Osteoblast (primary cell): ENCODE results near the gene SLBP. TPM values are rescaled to one million over a fixed set of nuclear protein-coding genes. Genes with fewer than 3 reads are reported as not detected.

Experiments
- DNase-seq: peaks from one replicate; pipeline ENCODE4 v3.0.0; 2011; ENCODE audit warnings: low spot score, mixed read lengths; ENCODE audit not compliant: insufficient read length; ENCODE audit errors: missing footprints
- H2AFZ ChIP-seq: 2 replicates; pipeline ENCODE4 v1.6.0; 2011; ENCODE audit warnings: mild to moderate bottlenecking, low read length
- H3K27ac ChIP-seq: 2 replicates; pipeline ENCODE4 v1.5.1; 2011; ENCODE audit warnings: mild to moderate bottlenecking, low read depth, low read length, moderate library complexity
- H3K27me3 ChIP-seq: 2 replicates; pipeline ENCODE4 v1.6.0; 2012; ENCODE audit warnings: mild to moderate bottlenecking, control low read depth, inconsistent platforms, low read length, moderate library complexity; ENCODE audit not compliant: insufficient read depth
- H3K36me3 ChIP-seq: 2 replicates; pipeline ENCODE4 v1.5.1; 2011; ENCODE audit warnings: mild to moderate bottlenecking, low read length, control low read depth, moderate library complexity; ENCODE audit not compliant: insufficient read depth
- H3K4me1 ChIP-seq: 2 replicates; pipeline ENCODE4 v1.5.1; 2011; ENCODE audit warnings: mild to moderate bottlenecking, low read length, control low read depth, moderate library complexity; ENCODE audit not compliant: insufficient read depth
- H3K4me2 ChIP-seq: 2 replicates; pipeline ENCODE4 v1.6.0; 2011; ENCODE audit warnings: mild to moderate bottlenecking, low read length; ENCODE audit not compliant: insufficient read depth
- H3K4me3 ChIP-seq: fragments of 200-600 bp; sonication (generic); 3 replicates; pipeline ENCODE4 v1.5.1; 2012; ENCODE audit warnings: mild to moderate bottlenecking, low read length, inconsistent platforms; ENCODE audit not compliant: insufficient read depth
- H3K79me2 ChIP-seq: 2 replicates; pipeline ENCODE4 v1.6.0; 2012; ENCODE audit warnings: mild to moderate bottlenecking, low read length, control low read depth, inconsistent platforms; ENCODE audit not compliant: insufficient read depth
- H3K9me3 ChIP-seq: 2 replicates; pipeline ENCODE4 v1.5.1; 2011; ENCODE audit warnings: low read depth, low read length, control low read depth
- H4K20me1 ChIP-seq: 2 replicates; pipeline ENCODE4 v1.6.0; 2012; ENCODE audit warnings: mild to moderate bottlenecking, low read length, control low read depth; ENCODE audit not compliant: insufficient read depth
- total RNA-seq: library from RNA; depleted of rRNA; stranded (reverse); fragments of >200 nt; gene quantifications from 2 replicates; pipeline ENCODE4 v1.2.3, GENCODE V29; 2012
- TF ChIP-seq, protein P1 (sequence below): IDR thresholded peaks from 2 replicates; pipeline ENCODE4 v1.5.1; 2011; ENCODE audit warnings: mild to moderate bottlenecking, low read depth, low read length, moderate library complexity; ENCODE audit errors: extremely low read depth

The SLBP gene
- total RNA-seq, 1 donor, result 55.7 TPM

DNA sequence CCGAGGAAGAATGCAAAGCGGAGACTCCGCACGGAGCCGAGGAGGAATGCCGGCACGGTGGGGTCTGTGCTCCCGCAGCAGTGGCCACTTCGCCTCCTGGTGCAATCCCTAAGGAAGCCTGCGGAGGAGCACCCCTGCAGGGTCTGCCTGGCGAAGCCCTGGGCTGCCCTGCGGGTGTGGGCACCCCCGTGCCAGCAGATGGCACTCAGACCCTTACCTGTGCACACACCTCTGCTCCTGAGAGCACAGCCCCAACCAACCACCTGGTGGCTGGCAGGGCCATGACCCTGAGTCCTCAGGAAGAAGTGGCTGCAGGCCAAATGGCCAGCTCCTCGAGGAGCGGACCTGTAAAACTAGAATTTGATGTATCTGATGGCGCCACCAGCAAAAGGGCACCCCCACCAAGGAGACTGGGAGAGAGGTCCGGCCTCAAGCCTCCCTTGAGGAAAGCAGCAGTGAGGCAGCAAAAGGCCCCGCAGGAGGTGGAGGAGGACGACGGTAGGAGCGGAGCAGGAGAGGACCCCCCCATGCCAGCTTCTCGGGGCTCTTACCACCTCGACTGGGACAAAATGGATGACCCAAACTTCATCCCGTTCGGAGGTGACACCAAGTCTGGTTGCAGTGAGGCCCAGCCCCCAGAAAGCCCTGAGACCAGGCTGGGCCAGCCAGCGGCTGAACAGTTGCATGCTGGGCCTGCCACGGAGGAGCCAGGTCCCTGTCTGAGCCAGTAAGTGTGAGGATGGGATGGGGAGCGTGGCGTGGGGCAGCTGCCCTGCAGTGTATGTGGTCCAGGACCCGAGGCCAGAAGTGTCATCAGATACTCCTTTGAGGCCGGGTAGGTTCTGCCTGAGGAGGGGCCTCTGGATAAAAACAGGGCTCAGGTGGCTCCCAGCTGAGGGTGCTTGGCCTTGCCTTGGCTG, 16.2 kb upstream of the SLBP start:
- DNase-seq, result peak; percentile 74
- Histone ChIP-seq H3K4me2 (no peak overlapping the region), H3K36me3 (peaks cover 50% of the 10 kb centered on the region), H3K4me3 (no peak overlapping the region), H3K9me3 (no peaks in the 10 kb centered on the region), H3K27me3 (no peaks in the 10 kb centered on the region), H4K20me1 (peaks cover 13% of the 10 kb centered on the region), H3K4me1 (peaks cover 18% of the 10 kb centered on the region), H3K27ac (no peak overlapping the region), H3K79me2 (peaks cover 84% of the 10 kb centered on the region), H2AFZ (no peak overlapping the region)
- TF ChIP-seq, protein P1, sequence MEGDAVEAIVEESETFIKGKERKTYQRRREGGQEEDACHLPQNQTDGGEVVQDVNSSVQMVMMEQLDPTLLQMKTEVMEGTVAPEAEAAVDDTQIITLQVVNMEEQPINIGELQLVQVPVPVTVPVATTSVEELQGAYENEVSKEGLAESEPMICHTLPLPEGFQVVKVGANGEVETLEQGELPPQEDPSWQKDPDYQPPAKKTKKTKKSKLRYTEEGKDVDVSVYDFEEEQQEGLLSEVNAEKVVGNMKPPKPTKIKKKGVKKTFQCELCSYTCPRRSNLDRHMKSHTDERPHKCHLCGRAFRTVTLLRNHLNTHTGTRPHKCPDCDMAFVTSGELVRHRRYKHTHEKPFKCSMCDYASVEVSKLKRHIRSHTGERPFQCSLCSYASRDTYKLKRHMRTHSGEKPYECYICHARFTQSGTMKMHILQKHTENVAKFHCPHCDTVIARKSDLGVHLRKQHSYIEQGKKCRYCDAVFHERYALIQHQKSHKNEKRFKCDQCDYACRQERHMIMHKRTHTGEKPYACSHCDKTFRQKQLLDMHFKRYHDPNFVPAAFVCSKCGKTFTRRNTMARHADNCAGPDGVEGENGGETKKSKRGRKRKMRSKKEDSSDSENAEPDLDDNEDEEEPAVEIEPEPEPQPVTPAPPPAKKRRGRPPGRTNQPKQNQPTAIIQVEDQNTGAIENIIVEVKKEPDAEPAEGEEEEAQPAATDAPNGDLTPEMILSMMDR, result no peak

DNA sequence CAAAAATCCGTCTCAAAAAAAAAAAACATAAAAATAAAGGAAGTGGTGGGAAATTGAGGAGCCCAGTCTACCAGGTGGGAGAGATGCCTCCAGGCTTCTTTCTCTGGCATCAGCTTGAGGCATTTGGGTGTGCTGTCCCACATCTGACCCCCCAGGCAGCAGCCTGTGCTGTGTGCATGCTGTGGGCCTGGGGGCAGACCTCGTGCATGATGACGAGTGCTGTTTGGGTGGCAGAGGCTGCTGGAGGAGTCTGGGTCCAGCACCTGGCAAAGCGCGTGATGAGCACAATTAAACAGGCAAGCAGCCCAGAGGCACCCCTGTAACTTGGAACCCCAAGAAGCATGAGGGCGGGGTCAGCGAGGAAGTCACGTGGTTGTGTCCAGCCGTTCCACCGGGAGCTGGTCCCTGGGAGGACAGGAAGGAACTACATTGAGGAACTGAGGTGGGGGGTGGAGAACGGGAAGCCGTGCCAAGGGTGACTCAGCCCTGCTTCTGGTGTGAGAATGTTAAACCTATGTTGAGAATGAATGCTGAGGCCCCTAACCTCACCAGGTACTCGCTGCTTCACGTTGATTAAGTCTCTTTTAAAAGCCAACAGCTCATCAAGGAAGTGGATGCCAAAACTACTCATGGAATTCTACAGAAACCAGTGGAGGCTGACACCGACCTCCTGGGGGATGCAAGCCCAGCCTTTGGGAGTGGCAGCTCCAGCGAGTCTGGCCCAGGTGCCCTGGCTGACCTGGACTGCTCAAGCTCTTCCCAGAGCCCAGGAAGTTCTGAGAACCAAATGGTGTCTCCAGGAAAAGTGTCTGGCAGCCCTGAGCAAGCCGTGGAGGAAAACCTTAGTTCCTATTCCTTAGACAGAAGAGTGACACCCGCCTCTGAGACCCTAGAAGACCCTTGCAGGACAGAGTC, 15.3 kb upstream of the SLBP start:
- H3K79me2 ChIP-seq, result peaks cover 84% of the 10 kb centered on the region
- peaks cover 27% of the 10 kb centered on the region for H3K4me1 ChIP-seq
- peak overlapping the region; percentile 66 for H3K4me2 ChIP-seq
- H3K27me3 ChIP-seq, result no peaks in the 10 kb centered on the region
- H4K20me1 ChIP-seq, result peaks cover 17% of the 10 kb centered on the region
- peak; percentile 97 for DNase-seq
- TF ChIP-seq, protein P1, result no peak
- H3K36me3 ChIP-seq, result peaks cover 47% of the 10 kb centered on the region
- H3K9me3 ChIP-seq, result no peaks in the 10 kb centered on the region
- peak overlapping the region; percentile 80 for H2AFZ ChIP-seq
- H3K4me3 ChIP-seq, result peak overlapping the region; percentile 42
- peak overlapping the region; percentile 61 for H3K27ac ChIP-seq

DNA sequence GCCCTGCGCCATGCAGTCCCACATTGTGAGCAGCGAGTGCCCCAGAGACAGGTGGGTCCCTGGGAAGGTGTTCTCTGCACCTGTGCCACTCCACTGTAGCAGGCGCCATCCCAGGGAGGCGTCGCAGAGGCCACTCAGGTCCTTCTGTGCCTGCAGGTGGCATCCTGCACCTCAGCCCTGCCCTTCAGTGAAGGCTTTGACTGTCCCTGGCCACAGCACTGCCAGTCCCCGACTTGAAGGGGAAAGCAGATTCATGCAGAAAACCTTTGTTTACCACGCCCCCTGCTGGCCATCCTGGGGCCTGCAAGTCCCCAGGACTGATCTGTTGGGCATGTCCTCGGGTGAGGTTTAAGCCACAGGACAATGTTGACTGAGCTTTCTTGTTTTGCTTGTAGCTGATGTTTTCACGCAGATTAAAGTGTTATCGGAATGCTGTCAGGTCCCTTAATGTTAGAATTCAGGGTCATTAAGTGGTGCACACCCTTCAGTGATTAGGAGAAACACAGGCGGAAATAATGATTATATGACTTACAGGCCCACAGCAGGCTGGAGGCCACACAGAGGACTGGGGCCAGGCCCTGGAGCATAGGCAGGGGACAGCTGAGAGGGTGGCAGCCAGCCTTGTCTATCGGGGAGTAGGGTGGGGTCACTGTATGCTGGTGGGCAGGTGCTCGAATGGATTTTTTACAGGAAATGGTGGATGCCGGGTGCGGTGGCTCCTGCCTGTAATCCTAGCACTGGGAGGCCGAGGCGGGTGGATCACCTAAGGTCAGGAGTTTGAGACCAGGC, 14.2 kb upstream of the SLBP start:
- DNase-seq, result peak; percentile 98
- H3K27ac ChIP-seq, result peak overlapping the region; percentile 36
- peaks cover 38% of the 10 kb centered on the region for H3K36me3 ChIP-seq
- H2AFZ ChIP-seq, result peak overlapping the region; percentile 77
- no peaks in the 10 kb centered on the region for H3K27me3 ChIP-seq
- peaks cover 17% of the 10 kb centered on the region for H4K20me1 ChIP-seq
- H3K4me3 ChIP-seq, result no peak overlapping the region
- no peak overlapping the region for H3K4me2 ChIP-seq
- peaks cover 88% of the 10 kb centered on the region for H3K79me2 ChIP-seq
- H3K4me1 ChIP-seq, result peaks cover 34% of the 10 kb centered on the region
- TF ChIP-seq, protein P1, result peak; percentile 99
- H3K9me3 ChIP-seq, result no peaks in the 10 kb centered on the region
